HepG2 (cell line): ENCODE data around the gene TBX6. TPM values are rescaled to one million over a fixed set of nuclear protein-coding genes. Genes with fewer than 3 reads are reported as not detected.

ENCODE experiments used
- ATAC-seq: fragments of 200-7000 bp; cut with Tn5 transposase; 3 replicates; pipeline ENCODE4 v1.9.1; 2020; ENCODE audit warnings: mild to moderate bottlenecking, moderate library complexity
- BruUV-seq: library from RNA; stranded (reverse); fragments of 400-500 nt; replicated peaks from 2 replicates; lab custom pipeline; 2021; lab: Mats Ljungman, UMichigan
- CTCF ChIA-PET: fragments of 300-600 bp; formaldehyde crosslinking; extraction: SDS; loops from one replicate; lab custom pipeline; 2021; ENCODE audit warnings: low total read pairs, inconsistent platforms, low intra/inter-chr PET ratio; lab: Yijun Ruan, JAX
- POLR2A ChIA-PET: fragments of 350-600 bp; sonication (Branson Sonifier 250); formaldehyde crosslinking; loops from one replicate; lab custom pipeline; 2020; ENCODE audit warnings: antibody characterized with exemption, inconsistent platforms; lab: Yijun Ruan, JAX
- DNase-seq: peaks from one replicate; pipeline ENCODE4 v3.0.0-alpha.2; 2015; ENCODE audit warnings: low spot score
- FAIRE-seq: peaks from 3 replicates; lab custom pipeline; 2011; peaks lifted over from hg19 to GRCh38; lab: Jason Lieb, UNC
- H2AFZ ChIP-seq: one replicate; pipeline ENCODE4 v1.6.1; 2011; ENCODE audit warnings: low read length, inconsistent platforms
- H3K27ac ChIP-seq: fragments of 300-600 bp; 3 replicates; pipeline ENCODE4 v1.8.0; 2011; ENCODE audit warnings: mixed run types, mild to moderate bottlenecking, mixed read lengths, low read length, inconsistent platforms; ENCODE audit not compliant: insufficient read depth; ENCODE audit errors: extremely low read length
- H3K27me3 ChIP-seq, 2 experiments: fragments of 200-600 bp in 1 of 2; 2 replicates in 1 of 2; 3 replicates in 1 of 2; pipeline versions ENCODE4 v1.6.0 to v1.8.0; 2011; ENCODE audit warnings: low read length in 2 of 2, mild to moderate bottlenecking in 2 of 2, moderate library complexity in 2 of 2, inconsistent platforms in 1 of 2; ENCODE audit not compliant: insufficient read depth in 2 of 2, control insufficient read depth in 1 of 2
- H3K36me3 ChIP-seq, 2 experiments: fragments of 200-600 bp in 1 of 2; replicated peaks in 1 of 2; 2 replicates in 1 of 2; 3 replicates in 1 of 2; pipeline versions ENCODE4 v1.5.1 to v1.8.0; 2011; ENCODE audit warnings: low read length in 2 of 2, inconsistent platforms in 1 of 2; ENCODE audit not compliant: insufficient read depth in 2 of 2, control insufficient read depth in 1 of 2
- H3K4me1 ChIP-seq: 2 replicates; pipeline ENCODE4 v1.5.1; 2012; ENCODE audit warnings: low read length, inconsistent platforms; ENCODE audit not compliant: insufficient read depth
- H3K4me2 ChIP-seq: 2 replicates; pipeline ENCODE4 v1.6.0; 2011; ENCODE audit warnings: low read depth, low read length, inconsistent platforms
- H3K4me3 ChIP-seq, 3 experiments: fragments of 200-600 bp in 1 of 3; sonication (generic), shearing (Covaris generic) in 1 of 3; replicated peaks in 1 of 3; 2 replicates each; pipeline ENCODE4 v1.5.1; 2011 to 2016; ENCODE audit warnings: low read length in 3 of 3, inconsistent platforms in 2 of 3, low read depth in 2 of 3, mild to moderate bottlenecking in 2 of 3, control low read depth in 1 of 3, mixed read lengths in 1 of 3; ENCODE audit not compliant: insufficient read depth in 1 of 3
- H3K79me2 ChIP-seq: one replicate; pipeline ENCODE4 v1.6.1; 2011; ENCODE audit warnings: low read length, inconsistent platforms; ENCODE audit not compliant: insufficient read depth
- H3K9ac ChIP-seq: 2 replicates; pipeline ENCODE4 v1.6.0; 2011; ENCODE audit warnings: mild to moderate bottlenecking, low read depth, low read length, inconsistent platforms; ENCODE audit not compliant: insufficient read depth
- H3K9me3 ChIP-seq: 2 replicates; pipeline ENCODE4 v1.5.1; 2012; ENCODE audit warnings: mild to moderate bottlenecking, low read length
- H4K20me1 ChIP-seq: 2 replicates; pipeline ENCODE4 v1.6.0; 2011; ENCODE audit warnings: inconsistent platforms, mild to moderate bottlenecking, low read length, moderate library complexity; ENCODE audit not compliant: insufficient read depth
- HHEX ChIP-seq: IDR thresholded peaks from 2 replicates; pipeline ENCODE4 v1.6.1; 2016; ENCODE audit warnings: control low read depth
- HMGXB3 ChIP-seq: sonication (generic); formaldehyde crosslinking; IDR thresholded peaks from 2 replicates; pipeline ENCODE4 v1.4.0; 2020; ENCODE audit warnings: missing genetic modification reagents, borderline replicate concordance
- HNRNPK ChIP-seq: fragments of 200-400 bp; formaldehyde crosslinking; IDR thresholded peaks from 2 replicates; pipeline ENCODE4 v1.6.1; 2018; ENCODE audit warnings: low read length, low read depth, moderate library complexity, mild to moderate bottlenecking; ENCODE audit not compliant: poor library complexity, severe bottlenecking
- LRRFIP1 ChIP-seq: sonication (generic); formaldehyde crosslinking; conservative IDR thresholded peaks from 2 replicates; pipeline ENCODE4 v1.4.0; 2020; ENCODE audit warnings: missing genetic modification reagents
- MBD4 ChIP-seq: IDR thresholded peaks from 2 replicates; pipeline ENCODE4 v1.6.1; 2012; ENCODE audit warnings: low read length, inconsistent platforms, borderline replicate concordance
- MEIS1 ChIP-seq: sonication (generic); formaldehyde crosslinking; IDR thresholded peaks from 2 replicates; pipeline ENCODE4 v1.9.0; 2021; ENCODE audit warnings: mild to moderate bottlenecking, missing genetic modification reagents, moderate library complexity, borderline replicate concordance
- MTA1 ChIP-seq: sonication (generic); formaldehyde crosslinking; IDR thresholded peaks from 2 replicates; pipeline ENCODE4 v1.4.0; 2020; ENCODE audit warnings: missing genetic modification reagents, mild to moderate bottlenecking, borderline replicate concordance
- MXD3 ChIP-seq: IDR thresholded peaks from 2 replicates; pipeline ENCODE4 v1.6.1; 2016; ENCODE audit warnings: mild to moderate bottlenecking, missing biosample characterization, missing genetic modification reagents
- SP5 ChIP-seq: IDR thresholded peaks from 2 replicates; pipeline ENCODE4 v1.6.1; 2016; ENCODE audit warnings: low read depth, borderline replicate concordance
- SRY ChIP-seq: sonication (generic); formaldehyde crosslinking; IDR thresholded peaks from 2 replicates; pipeline ENCODE4 v1.8.0; 2022; ENCODE audit warnings: mild to moderate bottlenecking, missing genetic modification reagents
- ZNF496 ChIP-seq: sonication (generic); formaldehyde crosslinking; IDR thresholded peaks from 2 replicates; pipeline ENCODE4 v1.8.1; 2023; ENCODE audit warnings: mild to moderate bottlenecking, moderate library complexity, missing genetic modification reagents; ENCODE audit not compliant: insufficient replicate concordance
- ZNF749 ChIP-seq: sonication (generic); formaldehyde crosslinking; IDR thresholded peaks from 2 replicates; pipeline ENCODE4 v1.8.0; 2022; ENCODE audit warnings: mild to moderate bottlenecking, missing genetic modification reagents, moderate library complexity, borderline replicate concordance
- WGBS: methylation state at CpG from one replicate; pipeline ENCODE4 v1.1.6; 2017; ENCODE audit warnings: low lambda C conversion rate; 5-methylcytosine and 5-hydroxymethylcytosine counted together
- in situ Hi-C: cut with HindIII; loops from 2 replicates; pipeline ENCODE4 v1.10.0; 2017; ENCODE audit warnings: low pct_unique_long_range_greater_than_20kb; ENCODE audit not compliant: extremely low pct_ligation_motif_present
- intact Hi-C: fragments of 100-400 bp; cut with micrococcal nuclease; formaldehyde crosslinking; loops from one replicate; pipeline ENCODE4 v1.10.0; 2022; ENCODE audit not compliant: unreplicated experiment
- polyA plus RNA-seq, 8 experiments: library from polyadenylated mRNA; depleted of rRNA in 3 of 8; stranded (reverse) in 7 of 8; unstranded in 1 of 8; fragments of >200 nt; fragmentation: Illumina TruSeq in 4 of 8; extraction: Trizol in 4 of 8; gene quantifications; 2 replicates each; pipeline versions ENCODE4 v1.2.1 to v1.2.3, GENCODE V29; 2011 to 2016; ENCODE audit warnings: low read depth in 4 of 8, missing spikeins in 1 of 8, mixed read lengths in 1 of 8; ENCODE audit not compliant: insufficient read depth in 1 of 8
- total RNA-seq, 5 experiments: library from RNA; depleted of rRNA; stranded (reverse); fragments of >200 nt; fragmentation: Illumina TruSeq; extraction: Trizol; gene quantifications; 2 replicates each; pipeline ENCODE4 v1.2.3, GENCODE V29; 2016; ENCODE audit warnings: low read depth in 1 of 5
- TF ChIP-seq, protein P1 (sequence below): sonication (generic); formaldehyde crosslinking; IDR thresholded peaks from 2 replicates; pipeline ENCODE4 v1.4.0; 2020; ENCODE audit warnings: mild to moderate bottlenecking, missing genetic modification reagents

The TBX6 gene
- total and polyA plus RNA-seq, 2 of the 13 experiments (the other 11 are each of a cell fraction or from before 2014, with no cell fraction given), result 0.24 to 0.42 TPM

DNA sequence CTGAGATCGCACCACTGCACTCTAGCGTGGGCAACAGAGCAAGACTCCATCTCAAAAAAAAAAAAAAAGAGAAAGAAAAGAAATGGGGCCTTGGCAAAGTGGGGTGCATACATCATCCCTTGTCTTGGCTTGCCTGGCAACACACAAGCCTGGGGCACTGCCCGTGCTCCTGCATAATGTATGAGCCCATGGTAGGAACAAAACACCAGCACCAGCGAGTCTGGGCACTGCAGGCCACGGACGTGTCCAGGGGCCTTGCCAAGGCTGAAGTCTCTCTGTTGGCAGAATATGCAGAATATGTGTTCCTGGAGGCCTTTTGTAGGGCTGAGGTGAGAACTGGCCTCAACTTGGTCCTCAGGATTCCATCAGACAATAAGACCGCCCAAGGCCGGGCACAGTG is 41.9 kb downstream of the TBX6 start:
- Histone ChIP-seq H3K9ac (no peak overlapping the region), H3K4me1 (peaks cover 37% of the 10 kb centered on the region), H3K79me2 (no peaks in the 10 kb centered on the region), H3K27me3 (peaks cover 0 to 13% of the 10 kb centered on the region in 2 experiments; a peak in 3 of 5 replicates), H3K4me2 (no peak overlapping the region), H3K4me3 (no peak overlapping the region), H3K36me3 (no peaks in the 10 kb centered on the region), H2AFZ (no peak overlapping the region), H3K27ac (no peak overlapping the region), H3K9me3 (no peaks in the 10 kb centered on the region), H4K20me1 (no peaks in the 10 kb centered on the region)
- ChIA-PET POLR2A (no interaction called here), CTCF (no interaction called here)
- WGBS, result 49% methylated on average over 8 of the region's 8 CpGs
- TF ChIP-seq LRRFIP1 (CRISPR knock-in tag) (no peak), HMGXB3 (CRISPR knock-in tag) (no peak), MEIS1 (CRISPR knock-in tag) (no peak), SP5 (no peak), ZNF496 (CRISPR knock-in tag) (no peak), MXD3 (CRISPR knock-in tag) (no peak), ZNF749 (CRISPR knock-in tag) (no peak), SRY (CRISPR knock-in tag) (no peak), HNRNPK (no peak), MTA1 (no peak), HHEX (CRISPR knock-in tag) (no peak), MBD4 (no peak)
- TF ChIP-seq, protein P1, sequence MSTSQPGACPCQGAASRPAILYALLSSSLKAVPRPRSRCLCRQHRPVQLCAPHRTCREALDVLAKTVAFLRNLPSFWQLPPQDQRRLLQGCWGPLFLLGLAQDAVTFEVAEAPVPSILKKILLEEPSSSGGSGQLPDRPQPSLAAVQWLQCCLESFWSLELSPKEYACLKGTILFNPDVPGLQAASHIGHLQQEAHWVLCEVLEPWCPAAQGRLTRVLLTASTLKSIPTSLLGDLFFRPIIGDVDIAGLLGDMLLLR (CRISPR knock-in tag), result no peak
- in situ Hi-C loops, result no loop called here
- no TSS peak for BruUV-seq
- ATAC-seq (no peak), DNase-seq (no peak), FAIRE-seq (no peak)
- intact Hi-C loops, result no loop called here
